ENCODE measurements around the gene CHMP4B.

Gene CHMP4B

GRCh38 chr20:33833333-33833732 is 22.2 kb downstream of the CHMP4B start:
- Histone ChIP-seq H3K27me3 (ENCODE audit: insufficient read depth, low read depth) (no peaks in the 10 kb centered on the region), H3K4me3 (IDR thresholded peaks at IDR 0.05; ENCODE audit: insufficient read depth, low read depth, low read length) (no peak overlapping the region), H3K4me2 (no peak overlapping the region), H3K27ac (no peak overlapping the region), H3K9ac (no peak overlapping the region), H3K79me2 (ENCODE audit: insufficient read depth, low read depth) (peaks cover 100% of the 10 kb centered on the region), H3K36me3 (ENCODE audit: insufficient read depth) (peaks cover 4% of the 10 kb centered on the region; the same call in 1 of the 2 replicates), H4K20me1 (ENCODE audit: insufficient read depth) (peaks cover 17% of the 10 kb centered on the region), H3K4me1 (ENCODE audit: low read depth, poor library complexity, severe bottlenecking) (peaks cover 55% of the 10 kb centered on the region), H2AFZ (ENCODE audit: low read depth) (no peak overlapping the region)
- TF ChIP-seq CTCF (conservative IDR thresholded peaks at IDR 0.05; ENCODE audit: low read depth, low read length): no peak

GRCh38 chr20:33835615-33836172 is 24.5 kb downstream of the CHMP4B start:
- peaks cover 4% of the 10 kb centered on the region; the same call in 1 of the 2 replicates for H3K36me3 ChIP-seq (ENCODE audit: insufficient read depth)
- no peaks in the 10 kb centered on the region for H3K27me3 ChIP-seq (ENCODE audit: insufficient read depth, low read depth)
- peaks cover 9% of the 10 kb centered on the region; the same call in 1 of the 2 replicates for H4K20me1 ChIP-seq (ENCODE audit: insufficient read depth)
- no peak overlapping the region for H3K4me3 ChIP-seq (IDR thresholded peaks at IDR 0.05; ENCODE audit: insufficient read depth, low read depth, low read length)
- H2AFZ ChIP-seq (ENCODE audit: low read depth): no peak overlapping the region
- H3K79me2 ChIP-seq (ENCODE audit: insufficient read depth, low read depth): peaks cover 100% of the 10 kb centered on the region
- H3K4me1 ChIP-seq (ENCODE audit: low read depth, poor library complexity, severe bottlenecking): peaks cover 55% of the 10 kb centered on the region
- no peak overlapping the region for H3K27ac ChIP-seq
- no peak for TF ChIP-seq CTCF (conservative IDR thresholded peaks at IDR 0.05; ENCODE audit: low read depth, low read length)
- no peak overlapping the region for H3K9ac ChIP-seq
- no peak overlapping the region for H3K4me2 ChIP-seq

GRCh38 chr20:33836277-33836676 is 25.1 kb downstream of the CHMP4B start:
- no peak overlapping the region for H3K9ac ChIP-seq
- H3K4me3 ChIP-seq (IDR thresholded peaks at IDR 0.05; ENCODE audit: insufficient read depth, low read depth, low read length): no peak overlapping the region
- H3K36me3 ChIP-seq (ENCODE audit: insufficient read depth): peaks cover 4% of the 10 kb centered on the region; the same call in 1 of the 2 replicates
- no peaks in the 10 kb centered on the region for H3K27me3 ChIP-seq (ENCODE audit: insufficient read depth, low read depth)
- H3K79me2 ChIP-seq (ENCODE audit: insufficient read depth, low read depth): peaks cover 100% of the 10 kb centered on the region
- TF ChIP-seq CTCF (conservative IDR thresholded peaks at IDR 0.05; ENCODE audit: low read depth, low read length): no peak
- no peak overlapping the region for H2AFZ ChIP-seq (ENCODE audit: low read depth)
- peaks cover 61% of the 10 kb centered on the region for H3K4me1 ChIP-seq (ENCODE audit: low read depth, poor library complexity, severe bottlenecking)
- H3K27ac ChIP-seq: no peak overlapping the region
- peaks cover 9% of the 10 kb centered on the region; the same call in 1 of the 2 replicates for H4K20me1 ChIP-seq (ENCODE audit: insufficient read depth)
- H3K4me2 ChIP-seq: no peak overlapping the region

GRCh38 chr20:33837096-33837830 is 26.1 kb downstream of the CHMP4B start:
- peaks cover 71% of the 10 kb centered on the region for H3K4me1 ChIP-seq (ENCODE audit: low read depth, poor library complexity, severe bottlenecking)
- no peak for TF ChIP-seq CTCF (conservative IDR thresholded peaks at IDR 0.05; ENCODE audit: low read depth, low read length)
- H3K79me2 ChIP-seq (ENCODE audit: insufficient read depth, low read depth): peaks cover 100% of the 10 kb centered on the region
- no peak overlapping the region for H2AFZ ChIP-seq (ENCODE audit: low read depth)
- peak overlapping the region; percentile 15; the same call in 1 of the 2 replicates for H3K27ac ChIP-seq
- H3K4me2 ChIP-seq: peak overlapping the region; percentile 18; the same call in 1 of the 2 replicates
- no peak overlapping the region for H3K4me3 ChIP-seq (IDR thresholded peaks at IDR 0.05; ENCODE audit: insufficient read depth, low read depth, low read length)
- no peak overlapping the region for H3K9ac ChIP-seq
- peaks cover 4% of the 10 kb centered on the region; the same call in 1 of the 2 replicates for H3K36me3 ChIP-seq (ENCODE audit: insufficient read depth)
- H4K20me1 ChIP-seq (ENCODE audit: insufficient read depth): peaks cover 11% of the 10 kb centered on the region; the same call in 1 of the 2 replicates
- H3K27me3 ChIP-seq (ENCODE audit: insufficient read depth, low read depth): no peaks in the 10 kb centered on the region

All from KMS-11 (cell line).